ENCODE data around the gene PLVAP. TPM values are rescaled to one million over a fixed set of nuclear protein-coding genes. Genes with fewer than 3 reads are reported as not detected.

The PLVAP gene
- total and polyA plus RNA-seq, 9 of the 15 experiments (the other 6 are each of a cell fraction or from before 2014, with no cell fraction given), result 0.09 to 0.84 (median 0.51) TPM; not detected in 4

DNA sequence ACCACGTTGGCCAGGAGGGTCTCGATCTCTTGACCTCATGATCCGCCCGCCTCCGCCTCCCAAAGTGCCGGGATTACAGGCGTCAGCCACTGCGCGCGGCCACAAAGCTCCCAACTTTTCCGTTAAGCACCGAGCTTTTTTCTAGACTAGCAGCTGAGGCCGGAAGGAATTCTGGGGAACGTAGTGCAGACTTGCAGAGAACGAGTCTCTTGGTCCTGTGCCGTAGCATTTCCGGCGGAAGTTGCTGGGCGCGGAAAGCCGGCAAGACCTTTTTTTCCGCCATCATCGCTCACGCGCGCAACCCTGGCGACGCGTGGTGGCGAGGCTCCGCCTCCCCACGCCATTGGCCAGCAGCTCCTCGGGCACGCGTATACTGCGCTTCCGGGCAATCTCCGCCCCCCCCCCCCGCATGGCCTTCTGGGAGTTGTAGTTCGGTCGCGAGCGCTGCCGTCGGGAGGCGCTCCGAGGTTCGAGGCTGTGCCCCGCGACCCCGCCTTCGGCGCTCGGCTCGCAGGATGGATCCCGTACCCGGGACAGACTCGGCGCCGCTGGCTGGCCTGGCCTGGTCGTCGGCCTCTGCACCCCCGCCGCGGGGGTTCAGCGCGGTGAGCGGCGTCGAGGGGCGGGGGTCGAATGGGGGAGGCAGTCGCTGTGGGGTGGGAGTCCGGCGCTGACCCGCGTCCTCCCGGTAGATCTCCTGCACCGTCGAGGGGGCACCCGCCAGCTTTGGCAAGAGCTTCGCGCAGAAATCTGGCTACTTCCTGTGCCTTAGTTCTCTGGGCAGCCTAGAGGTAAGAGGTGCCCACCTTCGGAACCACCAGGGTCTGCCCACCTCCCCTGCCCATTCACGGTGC, 42.7 kb upstream of the PLVAP start, which contains the start of gene MVB12A (continued):
- no peak for TF ChIP-seq MGA (IDR thresholded peaks at IDR 0.05)
- TF ChIP-seq ZNF780A (CRISPR knock-in tag; IDR thresholded peaks at IDR 0.05), result no peak
- TF ChIP-seq MIER1 (IDR thresholded peaks at IDR 0.05; ENCODE audit: low read depth), result no peak
- TF ChIP-seq ZBTB40 (IDR thresholded peaks at IDR 0.05), result peak; percentile 99
- TF ChIP-seq ZBTB40 (CRISPR knock-in tag; IDR thresholded peaks at IDR 0.05), result no peak

All from K562 (cell line).